Measurements from ENCODE around the gene PHF19. TPM values are rescaled to one million over a fixed set of nuclear protein-coding genes. Genes with fewer than 3 reads are reported as not detected.

PHF19 gene
- total and polyA plus RNA-seq, 2 experiments from 2014 or later, result 17.1 to 28.2 TPM

DNA sequence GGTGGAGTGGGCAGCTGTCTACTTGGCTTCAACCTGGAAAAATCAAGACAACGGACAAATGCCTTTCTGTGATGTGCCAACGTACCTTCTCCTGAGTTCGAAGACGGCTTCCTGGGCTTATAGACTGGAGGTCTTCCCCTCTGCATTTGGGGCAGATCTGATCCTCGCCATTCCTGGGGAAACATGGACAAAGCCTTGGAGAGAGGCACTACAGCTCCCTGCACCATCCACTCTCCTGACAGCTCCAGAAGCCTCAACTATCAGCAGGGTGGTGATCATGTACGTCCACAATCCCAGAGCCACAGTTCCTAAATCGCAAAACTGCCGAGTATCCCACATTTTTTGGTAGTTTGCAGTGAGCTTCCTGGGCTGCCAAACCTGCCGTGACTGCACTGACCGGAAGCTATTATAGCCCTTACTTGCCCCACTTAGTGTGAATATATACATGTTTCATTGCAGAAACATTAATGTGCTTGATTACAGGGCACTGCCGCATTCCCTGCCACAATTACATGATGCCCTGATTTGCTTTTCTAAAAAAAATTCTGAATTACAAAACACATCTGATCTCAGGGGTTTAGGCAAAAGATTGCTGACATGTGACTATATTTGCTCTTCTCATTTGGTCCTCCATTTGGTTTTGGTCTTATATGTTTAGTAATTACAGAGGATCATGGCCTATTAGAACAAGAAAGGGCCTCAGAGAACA is 46.8 kb upstream of the PHF19 start:
- Histone ChIP-seq H3K9me3 (ENCODE audit: low read depth) (no peaks in the 10 kb centered on the region), H2AFZ (no peak overlapping the region), H3K9me2 (ENCODE audit: insufficient read depth) (no peaks in the 10 kb centered on the region), H3K79me2 (ENCODE audit: insufficient read depth) (no peaks in the 10 kb centered on the region), H3K4me2 (ENCODE audit: unreplicated experiment) (no peak overlapping the region), H3F3A (ENCODE audit: insufficient read depth) (peaks cover 11% of the 10 kb centered on the region), H3K27ac (no peak overlapping the region), H3K36me3 (ENCODE audit: low read depth) (no peaks in the 10 kb centered on the region), H3K4me1 (ENCODE audit: insufficient read depth) (peaks cover 21% of the 10 kb centered on the region; the same call in 1 of the 2 replicates), H3K9ac (no peak overlapping the region), H3K27me3 (replicated peaks; ENCODE audit: insufficient read depth) (no peaks in the 10 kb centered on the region), H3K4me3 (no peak overlapping the region), H4K20me1 (ENCODE audit: insufficient read depth) (no peaks in the 10 kb centered on the region)
- in situ Hi-C loops (cut with MboI), result no loop called here
- TF ChIP-seq EZH2 (IDR thresholded peaks at IDR 0.05; ENCODE audit: insufficient read depth, poor library complexity, severe bottlenecking) (no peak), EZH2phosphoT487 (IDR thresholded peaks at IDR 0.05; ENCODE audit: insufficient read depth, low read depth) (no peak)
- DNase-seq, result no peak
- 87 to 88% methylated on average over 11 of the region's 11 CpGs for WGBS, 2 experiments (ENCODE audit: low coverage in 1 of 2, low lambda C conversion rate in 2 of 2, missing lambda C conversion rate in 2 of 2)

DNA sequence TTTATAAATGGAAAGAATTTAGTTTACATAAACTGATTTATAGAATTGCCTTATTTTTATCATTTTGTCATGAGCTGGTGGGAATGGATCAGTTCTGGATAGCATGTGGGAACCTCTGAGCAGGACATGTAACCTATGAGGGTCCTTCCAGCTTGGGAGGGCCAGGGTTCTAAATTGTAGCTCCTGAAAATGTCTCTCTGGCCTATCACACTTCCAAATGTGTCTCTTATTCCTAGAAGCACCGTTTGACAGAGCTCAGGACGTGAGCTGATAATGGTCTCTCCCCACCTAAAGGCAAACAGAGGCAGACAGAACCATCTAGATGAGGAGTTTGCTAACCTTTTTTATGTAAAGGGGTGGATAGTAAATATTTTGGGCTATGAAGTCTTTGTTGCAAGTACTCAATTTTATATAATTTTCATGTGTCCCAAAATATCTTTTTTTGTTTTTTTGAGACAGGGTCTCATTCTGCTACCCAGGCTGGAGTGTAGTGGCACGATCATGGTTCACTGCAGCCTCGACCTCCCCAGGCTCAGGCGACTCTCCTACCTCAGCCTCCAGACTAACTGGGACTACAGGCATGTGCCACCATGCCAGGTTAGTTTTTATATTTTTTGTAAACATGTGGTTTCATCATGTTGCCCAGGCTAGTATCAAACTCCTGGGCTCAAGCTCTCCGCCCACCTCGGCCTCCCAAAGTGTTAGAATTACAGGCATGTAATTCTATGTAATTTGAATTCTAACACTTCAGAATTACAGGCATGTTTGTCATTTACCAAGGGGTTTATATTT is 45.6 kb upstream of the PHF19 start:
- 80 to 81% methylated on average over 7 of the region's 7 CpGs for WGBS, 2 experiments (ENCODE audit: low coverage in 1 of 2, low lambda C conversion rate in 2 of 2, missing lambda C conversion rate in 2 of 2)
- no peak overlapping the region for H3K27ac ChIP-seq
- no peaks in the 10 kb centered on the region for H3K27me3 ChIP-seq (replicated peaks; ENCODE audit: insufficient read depth)
- H3K79me2 ChIP-seq (ENCODE audit: insufficient read depth), result no peaks in the 10 kb centered on the region
- peaks cover 21% of the 10 kb centered on the region; the same call in 1 of the 2 replicates for H3K4me1 ChIP-seq (ENCODE audit: insufficient read depth)
- no peak overlapping the region for H3K4me3 ChIP-seq
- no peak for DNase-seq
- H3F3A ChIP-seq (ENCODE audit: insufficient read depth), result peaks cover 6% of the 10 kb centered on the region
- no peaks in the 10 kb centered on the region for H3K9me3 ChIP-seq (ENCODE audit: low read depth)
- TF ChIP-seq EZH2phosphoT487 (IDR thresholded peaks at IDR 0.05; ENCODE audit: insufficient read depth, low read depth), result no peak
- no peak for TF ChIP-seq EZH2 (IDR thresholded peaks at IDR 0.05; ENCODE audit: insufficient read depth, poor library complexity, severe bottlenecking)
- H3K4me2 ChIP-seq (ENCODE audit: unreplicated experiment), result no peak overlapping the region
- no peaks in the 10 kb centered on the region for H4K20me1 ChIP-seq (ENCODE audit: insufficient read depth)
- no peaks in the 10 kb centered on the region for H3K9me2 ChIP-seq (ENCODE audit: insufficient read depth)
- in situ Hi-C loops (cut with MboI), result no loop called here
- H2AFZ ChIP-seq, result no peak overlapping the region
- H3K36me3 ChIP-seq (ENCODE audit: low read depth), result no peaks in the 10 kb centered on the region
- no peak overlapping the region for H3K9ac ChIP-seq

DNA sequence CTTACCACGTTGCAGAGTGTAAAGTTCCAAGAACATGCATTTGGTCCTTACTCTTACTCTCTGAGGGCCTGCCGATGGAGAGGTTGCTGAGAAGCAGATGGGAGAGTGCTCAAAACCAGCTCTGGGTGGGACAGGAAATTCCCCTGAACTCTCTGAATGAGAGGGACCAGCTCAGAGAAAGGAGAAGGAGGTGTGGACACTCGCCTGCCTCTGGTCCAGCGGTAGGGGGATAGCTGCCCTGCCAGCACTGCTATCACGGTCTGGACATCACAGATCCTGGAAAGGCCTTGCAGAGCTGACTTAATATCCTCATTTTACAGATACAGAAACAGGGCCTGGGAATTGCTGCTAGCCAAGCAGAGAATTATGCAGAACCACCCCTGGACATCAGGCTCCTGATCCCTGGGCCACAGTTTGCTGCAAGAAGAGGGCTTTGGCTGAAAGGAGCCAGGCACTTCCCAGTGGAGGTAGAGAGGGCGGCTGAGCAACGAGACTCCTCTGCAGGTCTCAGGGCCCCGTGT is 44.7 kb upstream of the PHF19 start:
- Histone ChIP-seq H3K79me2 (ENCODE audit: insufficient read depth) (no peaks in the 10 kb centered on the region), H3F3A (ENCODE audit: insufficient read depth) (peaks cover 3% of the 10 kb centered on the region; the same call in 1 of the 2 replicates), H2AFZ (no peak overlapping the region), H3K27me3 (replicated peaks; ENCODE audit: insufficient read depth) (no peaks in the 10 kb centered on the region), H3K4me2 (ENCODE audit: unreplicated experiment) (no peak overlapping the region), H4K20me1 (ENCODE audit: insufficient read depth) (no peaks in the 10 kb centered on the region), H3K9me2 (ENCODE audit: insufficient read depth) (no peaks in the 10 kb centered on the region), H3K36me3 (ENCODE audit: low read depth) (no peaks in the 10 kb centered on the region), H3K4me3 (no peak overlapping the region), H3K27ac (no peak overlapping the region), H3K4me1 (ENCODE audit: insufficient read depth) (peaks cover 21% of the 10 kb centered on the region; the same call in 1 of the 2 replicates), H3K9ac (no peak overlapping the region), H3K9me3 (ENCODE audit: low read depth) (no peaks in the 10 kb centered on the region)
- no peak for DNase-seq
- 62 to 67% methylated on average over 8 of the region's 8 CpGs for WGBS, 2 experiments (ENCODE audit: low coverage in 1 of 2, low lambda C conversion rate in 2 of 2, missing lambda C conversion rate in 2 of 2)
- in situ Hi-C loops (cut with MboI), result no loop called here
- no peak for TF ChIP-seq EZH2phosphoT487 (IDR thresholded peaks at IDR 0.05; ENCODE audit: insufficient read depth, low read depth)
- no peak for TF ChIP-seq EZH2 (IDR thresholded peaks at IDR 0.05; ENCODE audit: insufficient read depth, poor library complexity, severe bottlenecking)

DNA sequence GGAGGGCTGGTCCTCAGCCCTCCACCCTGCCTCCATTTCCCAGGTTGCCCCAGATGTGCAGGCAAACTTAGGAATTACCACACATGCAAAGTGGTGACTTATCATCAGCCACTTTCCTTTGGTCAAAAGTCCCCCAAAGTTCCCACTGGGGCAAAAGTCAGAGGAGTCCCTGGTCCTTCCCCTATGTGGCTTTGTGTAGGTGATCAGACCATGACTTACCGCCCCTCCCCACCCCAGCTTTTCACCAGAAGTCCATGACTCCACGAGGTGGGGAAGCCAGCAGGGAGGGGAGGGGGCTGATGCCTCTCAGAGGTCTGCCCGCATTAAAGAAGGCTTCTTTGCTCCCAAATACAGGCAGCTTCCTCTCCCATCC is 43.8 kb upstream of the PHF19 start:
- H3K27ac ChIP-seq, result no peak overlapping the region
- no peaks in the 10 kb centered on the region for H3K9me2 ChIP-seq (ENCODE audit: insufficient read depth)
- no peak overlapping the region for H3K9ac ChIP-seq
- no peak for DNase-seq
- H3K79me2 ChIP-seq (ENCODE audit: insufficient read depth), result no peaks in the 10 kb centered on the region
- H4K20me1 ChIP-seq (ENCODE audit: insufficient read depth), result no peaks in the 10 kb centered on the region
- no peak overlapping the region for H3K4me2 ChIP-seq (ENCODE audit: unreplicated experiment)
- H3K9me3 ChIP-seq (ENCODE audit: low read depth), result no peaks in the 10 kb centered on the region
- H3K27me3 ChIP-seq (replicated peaks; ENCODE audit: insufficient read depth), result no peaks in the 10 kb centered on the region
- no peak overlapping the region for H3K4me3 ChIP-seq
- 55 to 61% methylated on average over 3 of the region's 3 CpGs for WGBS, 2 experiments (ENCODE audit: low coverage in 1 of 2, low lambda C conversion rate in 2 of 2, missing lambda C conversion rate in 2 of 2)
- H2AFZ ChIP-seq, result no peak overlapping the region
- H3F3A ChIP-seq (ENCODE audit: insufficient read depth), result peaks cover 3% of the 10 kb centered on the region; the same call in 1 of the 2 replicates
- H3K4me1 ChIP-seq (ENCODE audit: insufficient read depth), result peaks cover 18% of the 10 kb centered on the region
- in situ Hi-C loops (cut with MboI), result no loop called here
- no peak for TF ChIP-seq EZH2phosphoT487 (IDR thresholded peaks at IDR 0.05; ENCODE audit: insufficient read depth, low read depth)
- no peak for TF ChIP-seq EZH2 (IDR thresholded peaks at IDR 0.05; ENCODE audit: insufficient read depth, poor library complexity, severe bottlenecking)
- no peaks in the 10 kb centered on the region for H3K36me3 ChIP-seq (ENCODE audit: low read depth)

Measured in GM23248 (cell line).